IPS-NIHi7 (cell line): ENCODE measurements around the gene EFNA1.

Experiments
- DNase-seq: peaks from one replicate; pipeline ENCODE4 v3.0.0; 2012; ENCODE audit warnings: mixed read lengths; ENCODE audit errors: extremely low spot score

EFNA1 gene

GRCh38 chr1:155127105-155127966 is at the start of gene EFNA1:
TSS of gene EFNA1 (plus strand) at chr1:155127876. CDS start at chr1:155127978, 102 bp downstream.
- DNase-seq, result peak; percentile 39

GRCh38 chr1:155078469-155079209 is 49.0 kb upstream of the EFNA1 start, which contains the start of gene EFNA3:
TSS of gene EFNA3 (plus strand) at chr1:155078837. CDS start at chr1:155078942, 105 bp downstream.
- peak; percentile 88 for DNase-seq

- DNase-seq, result no peak
Observed at GRCh38 chr1:155079210-155079486, 48.5 kb upstream of the EFNA1 start.

GRCh38 chr1:155079487-155080311 is 48.0 kb upstream of the EFNA1 start:
- DNase-seq, result no peak

GRCh38 chr1:155080312-155081228 is 47.1 kb upstream of the EFNA1 start:
- DNase-seq, result peak; percentile 77

- no peak for DNase-seq
Observed at GRCh38 chr1:155081472-155082300, 46.0 kb upstream of the EFNA1 start.

GRCh38 chr1:155082301-155083051 is 45.2 kb upstream of the EFNA1 start:
- DNase-seq, result no peak

GRCh38 chr1:155083052-155083541 is 44.6 kb upstream of the EFNA1 start:
- no peak for DNase-seq

- no peak for DNase-seq
Observed at GRCh38 chr1:155083865-155084721, 43.6 kb upstream of the EFNA1 start.

GRCh38 chr1:155084722-155085503 is 42.8 kb upstream of the EFNA1 start:
- peak; percentile 93 for DNase-seq

GRCh38 chr1:155085504-155086127 is 42.1 kb upstream of the EFNA1 start:
- DNase-seq, result no peak

GRCh38 chr1:155086128-155086741 is 41.4 kb upstream of the EFNA1 start:
- DNase-seq, result peak; percentile 80

GRCh38 chr1:155086856-155087535 is 40.7 kb upstream of the EFNA1 start:
- no peak for DNase-seq

GRCh38 chr1:155091071-155092051 is 36.3 kb upstream of the EFNA1 start:
- peak; percentile 84 for DNase-seq

GRCh38 chr1:155092131-155092530 is 35.5 kb upstream of the EFNA1 start:
- DNase-seq, result no peak
